GM21367 (cell line): ENCODE data around the gene NXF3.
"Not testable (repeated sequence)": the region's sequence is repeated elsewhere in the genome, so short reads cannot be mapped to it uniquely, and the experiment has no call there.

ENCODE experiments used
- ATAC-seq: cut with Tn5 transposase; IDR thresholded peaks from one replicate; pipeline ENCODE4 v1.9.1; 2021; ENCODE audit not compliant: unreplicated experiment

The NXF3 gene

GRCh38 chrX:103092942-103093341, at the start of gene NXF3:
NXF3 (minus strand) TSS chrX:103093143; CDS start chrX:103093023, 120 bp downstream.
- no peak for ATAC-seq

DNA sequence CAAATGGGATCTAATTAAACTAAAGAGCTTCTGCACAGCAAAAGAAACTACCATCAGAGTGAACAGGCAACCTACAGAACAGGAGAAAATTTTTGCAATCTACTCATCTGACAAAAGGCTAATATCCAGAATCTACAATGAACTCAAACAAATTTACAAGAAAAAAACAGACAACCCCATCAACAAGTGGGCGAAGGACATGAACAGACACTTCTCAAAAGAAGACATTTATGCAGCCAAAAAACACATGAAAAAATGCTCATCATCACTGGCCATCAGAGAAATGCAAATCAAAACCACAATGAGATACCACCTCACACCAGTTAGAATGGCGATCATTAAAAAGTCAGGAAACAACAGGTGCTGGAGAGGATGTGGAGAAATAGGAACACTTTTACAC, 43.6 kb upstream of the NXF3 start:
- ATAC-seq: not testable (repeated sequence)

DNA sequence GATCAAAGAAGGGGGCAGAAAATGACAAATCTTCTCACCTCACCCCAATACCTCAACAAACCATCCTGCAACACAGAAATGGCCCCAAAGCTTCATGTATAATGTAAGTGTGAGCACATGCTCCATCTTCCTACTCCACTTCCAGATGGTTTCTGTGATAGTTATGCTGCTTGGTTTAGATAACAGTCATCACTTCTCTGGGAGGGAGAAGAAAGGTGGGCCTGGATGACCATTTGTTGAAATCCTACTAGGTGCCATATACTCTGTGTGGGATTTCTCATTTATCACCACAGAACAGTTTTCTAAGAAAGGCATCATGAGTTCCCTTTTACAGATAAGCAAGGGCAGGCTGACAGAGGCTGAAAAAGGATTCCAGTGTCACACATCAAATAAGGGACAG, 31.3 kb upstream of the NXF3 start:
- ATAC-seq: no peak

- no peak for ATAC-seq
Observed at GRCh38 chrX:103120748-103121147, 27.8 kb upstream of the NXF3 start.

DNA sequence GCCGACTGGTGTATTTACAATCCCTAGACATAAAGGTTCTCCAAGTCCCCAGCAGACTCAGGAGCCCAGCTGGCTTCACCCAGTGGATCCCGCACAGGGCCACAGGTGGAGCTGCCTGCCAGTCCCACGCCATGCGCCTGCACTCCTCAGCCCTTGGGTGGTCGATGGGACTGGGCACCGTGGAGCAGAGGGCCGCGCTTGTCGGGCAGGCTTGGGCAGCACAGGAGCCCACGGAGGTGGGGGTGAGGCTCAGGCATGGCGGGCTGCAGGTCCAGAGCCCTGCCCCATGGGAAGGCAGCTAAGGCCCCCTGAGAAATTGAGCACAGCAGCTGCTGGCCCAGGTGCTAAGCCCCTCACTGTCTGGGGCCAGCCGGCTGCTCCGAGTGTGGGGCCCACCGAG, 24.0 kb upstream of the NXF3 start:
- not testable (repeated sequence) for ATAC-seq

- not testable (repeated sequence) for ATAC-seq
Observed at GRCh38 chrX:103109497-103109896, 16.6 kb upstream of the NXF3 start.

GRCh38 chrX:103107836-103108235, 14.9 kb upstream of the NXF3 start:
- no peak for ATAC-seq

DNA sequence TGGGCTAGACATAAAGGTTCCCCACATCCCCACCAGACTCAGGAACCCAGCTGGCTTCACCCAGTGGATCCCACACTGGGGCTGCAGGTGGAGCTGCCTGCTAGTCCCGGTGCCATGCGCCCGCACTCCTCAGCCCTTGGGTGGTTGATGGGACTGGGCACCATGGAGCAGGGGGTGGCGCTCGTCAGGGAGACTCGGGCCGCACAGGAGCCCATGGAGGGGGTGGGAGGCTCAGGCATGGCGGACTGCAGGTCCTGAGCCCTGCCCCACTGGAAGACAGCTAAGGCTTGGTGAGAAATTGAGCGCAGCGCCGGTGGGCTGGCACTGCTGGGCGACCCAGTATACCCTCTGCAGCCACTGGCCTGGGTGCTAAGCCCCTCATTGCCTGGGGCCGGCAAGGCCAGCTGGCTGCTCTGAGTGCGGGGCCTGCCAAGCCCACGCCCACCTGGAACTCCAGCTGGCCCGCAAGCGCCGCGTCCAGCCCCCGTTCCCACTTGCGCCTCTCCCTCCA, 14.3 kb upstream of the NXF3 start:
- not testable (repeated sequence) for ATAC-seq

DNA sequence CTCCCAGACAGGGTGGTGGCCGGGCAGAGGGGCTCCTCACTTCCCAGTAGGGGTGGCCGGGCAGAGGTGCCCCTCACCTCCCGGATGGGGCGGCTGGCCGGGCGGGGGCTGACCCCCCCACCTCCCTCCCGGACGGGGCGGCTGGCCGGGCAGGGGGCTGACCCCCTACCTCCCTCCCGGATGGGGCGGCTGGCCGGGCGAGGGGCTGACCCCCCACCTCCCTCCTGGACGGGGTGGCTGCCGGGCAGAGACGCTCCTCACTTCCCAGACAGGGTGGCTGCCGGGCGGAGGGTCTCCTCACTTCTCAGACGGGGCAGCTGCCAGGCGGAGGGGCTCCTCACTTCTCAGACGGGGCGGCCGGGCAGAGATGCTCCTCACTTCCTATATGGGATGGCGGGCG, 11.4 kb upstream of the NXF3 start:
- not testable (repeated sequence) for ATAC-seq

GRCh38 chrX:103103866-103104265, 10.9 kb upstream of the NXF3 start:
- not testable (repeated sequence) for ATAC-seq

DNA sequence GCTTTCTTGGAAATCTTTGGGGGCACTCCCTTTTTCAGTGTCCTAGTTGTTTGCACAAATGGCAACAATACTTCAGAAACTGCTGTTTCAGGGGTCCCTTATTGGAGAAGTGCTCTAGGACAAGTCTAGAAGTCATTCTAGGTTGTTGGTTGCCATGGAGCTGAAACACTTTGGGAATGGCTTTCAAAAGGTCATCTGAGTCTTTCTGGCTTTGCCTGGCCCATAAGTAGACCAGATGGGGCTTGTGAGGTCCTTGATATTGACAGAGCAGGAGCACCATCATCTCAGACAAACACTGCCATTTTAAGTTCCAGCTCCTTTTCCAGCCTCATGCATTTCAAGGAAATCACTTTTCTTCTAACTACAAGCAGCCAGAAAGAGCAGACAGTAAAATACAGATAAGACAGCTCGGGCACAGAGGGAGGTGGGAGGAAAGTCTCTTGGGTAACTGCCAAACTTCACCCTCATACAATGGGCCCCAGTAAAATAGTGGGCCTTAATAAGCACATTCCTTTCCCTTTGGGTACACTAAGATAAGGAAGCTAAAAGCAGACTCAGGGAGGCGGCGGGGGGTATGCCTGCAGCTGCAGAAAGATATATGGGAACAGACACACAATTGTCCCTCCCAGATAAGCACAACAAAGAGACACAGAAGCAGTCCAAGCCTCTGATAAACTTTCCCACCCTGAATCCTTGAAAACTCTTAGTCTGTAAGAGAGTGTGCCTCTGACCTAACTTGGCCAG, 8.5 kb upstream of the NXF3 start:
- ATAC-seq: no peak

DNA sequence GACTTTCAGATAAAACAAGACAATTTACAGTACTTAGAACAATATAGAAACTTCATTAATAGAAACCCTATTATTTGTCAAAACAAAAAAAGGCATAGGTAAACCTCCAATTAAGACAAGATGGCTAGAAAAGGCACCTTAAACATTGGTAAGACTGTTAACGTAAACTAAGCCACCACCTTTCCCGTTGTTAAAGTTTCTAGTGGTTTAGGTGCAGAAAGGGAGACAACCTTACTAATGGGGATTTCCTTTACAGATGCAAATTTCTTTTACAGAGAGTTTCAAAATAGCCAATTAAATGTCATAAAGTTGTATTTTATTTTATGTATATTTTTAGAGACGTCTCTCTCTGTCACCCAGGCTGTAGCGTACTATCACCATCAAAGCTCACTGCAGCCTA, 7.5 kb upstream of the NXF3 start:
- no peak for ATAC-seq

- no peak for ATAC-seq
Observed at GRCh38 chrX:103099691-103100090, 6.7 kb upstream of the NXF3 start.

DNA sequence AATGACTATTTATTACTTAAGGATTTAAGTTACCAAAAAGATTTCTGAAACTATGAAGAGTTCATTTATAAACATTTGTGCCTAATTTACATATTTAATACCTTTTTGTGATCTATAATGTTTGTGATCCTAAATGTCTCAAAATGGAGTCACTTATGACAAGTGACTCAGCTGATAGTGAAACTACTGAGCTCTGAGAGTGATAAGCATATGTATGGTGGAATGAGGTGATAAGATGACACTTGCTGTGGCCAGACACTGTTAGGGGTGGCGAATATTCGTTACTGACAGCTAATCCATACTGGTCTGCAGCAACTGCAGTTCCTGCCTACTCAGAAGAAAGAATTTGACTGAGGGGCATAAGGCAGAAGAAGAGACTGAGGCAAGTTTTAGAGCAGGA, 5.5 kb upstream of the NXF3 start:
- ATAC-seq: no peak

GRCh38 chrX:103081051-103081450, 11.9 kb downstream of the NXF3 start:
- ATAC-seq: no peak

DNA sequence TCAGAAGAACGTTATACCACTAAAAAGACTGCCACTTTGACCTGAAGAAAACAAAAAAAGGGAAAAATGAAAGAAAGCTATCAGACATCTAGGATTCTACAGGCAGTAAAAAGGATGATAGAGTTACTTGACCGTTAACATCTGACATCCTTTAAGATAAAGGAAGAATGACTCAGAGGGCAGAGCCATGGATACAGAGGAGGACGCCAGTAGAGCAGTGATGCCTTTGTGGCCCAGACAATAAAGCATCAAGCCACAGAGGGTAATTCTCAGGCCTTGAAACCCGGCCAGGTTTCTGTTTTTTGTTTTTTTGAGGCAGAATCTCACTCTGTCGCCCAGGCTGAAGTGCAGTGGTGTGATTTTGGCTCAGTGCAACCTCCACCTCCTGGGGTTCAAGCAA, 19.5 kb downstream of the NXF3 start:
- ATAC-seq: no peak

DNA sequence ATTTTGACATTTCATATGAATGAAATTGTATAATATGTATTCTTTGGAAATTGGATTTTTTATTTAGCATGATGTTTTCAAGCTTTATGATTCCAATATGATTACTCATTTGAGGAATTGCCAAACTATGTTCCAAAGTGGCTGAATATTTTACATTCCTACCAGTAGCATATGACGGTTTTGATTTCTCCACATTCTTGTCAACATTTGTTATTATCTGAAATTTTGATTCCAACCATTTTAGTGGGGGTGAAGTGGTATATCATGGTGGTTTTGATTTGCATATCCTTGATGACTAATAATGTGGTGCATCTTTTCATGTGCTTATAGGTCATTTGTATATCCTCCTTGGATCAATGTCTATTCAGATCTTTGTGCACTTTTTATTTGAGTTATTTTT, 26.3 kb downstream of the NXF3 start:
- ATAC-seq: no peak

DNA sequence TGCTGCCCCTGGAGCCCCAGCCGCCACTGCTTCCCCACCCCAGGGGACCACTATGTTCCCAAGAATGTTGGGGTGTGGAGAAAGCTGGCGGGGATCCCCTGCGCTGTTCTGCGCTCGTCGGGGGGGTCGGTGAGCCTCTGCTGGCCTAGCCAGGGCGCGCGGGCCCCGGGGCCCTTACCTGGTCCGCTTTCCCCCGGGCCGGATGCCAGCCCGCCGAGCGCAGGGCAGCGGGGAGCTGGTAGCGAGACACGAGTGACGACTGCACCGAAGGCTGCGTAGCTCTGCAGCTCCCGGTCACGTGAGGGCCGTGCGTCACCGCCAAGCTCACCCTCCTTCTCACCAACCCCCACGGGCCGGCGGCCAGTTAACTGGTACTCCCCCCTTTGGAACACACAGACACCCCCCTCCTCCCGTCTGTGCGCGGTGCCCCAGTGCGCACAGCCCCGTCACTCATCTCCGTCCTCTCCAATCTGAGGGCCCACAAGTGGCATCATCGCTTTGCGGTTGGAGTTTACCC, 29.0 kb downstream of the NXF3 start, which contains the start of gene BEX1:
BEX1 (minus strand) TSS at position 254 of the 517 bp plus-strand sequence. CDS start 897 bp downstream, outside the sequence.
- ATAC-seq: no peak

GRCh38 chrX:103063191-103063845, 29.6 kb downstream of the NXF3 start:
- ATAC-seq: no peak

- ATAC-seq: no peak
Observed at GRCh38 chrX:103061486-103061885, 31.5 kb downstream of the NXF3 start.

GRCh38 chrX:103056902-103057301, 36.0 kb downstream of the NXF3 start:
- ATAC-seq: no peak

GRCh38 chrX:103052625-103053024, 40.3 kb downstream of the NXF3 start:
- ATAC-seq: no peak
